ENCODE results near the gene OR2A2. TPM values are rescaled to one million over a fixed set of nuclear protein-coding genes. Genes with fewer than 3 reads are reported as not detected.
"Not testable (repeated sequence)": the region's sequence is repeated elsewhere in the genome, so short reads cannot be mapped to it uniquely, and the experiment has no call there.

The OR2A2 gene
- total and polyA plus RNA-seq, 2 donors (not counting 1 experiment from before 2014, with no cell fraction given): not detected

GRCh38 chr7:144122876-144123275 is 13.5 kb downstream of the OR2A2 start, which contains the start of gene OR2A14:
TSS of gene OR2A14 (plus strand) at chr7:144123176. CDS start at chr7:144129113, 5,937 bp downstream.
- intact Hi-C loops (cut with micrococcal nuclease): no loop called here
- Mint-ChIP-seq H3K9me3 (ENCODE audit: insufficient read depth) (no peaks in the 10 kb centered on the region), H3K27ac (no peak within 1 kb of the TSS), H3K27me3 (peaks cover 4% of the 10 kb centered on the region), H3K4me1 (no peaks in the 10 kb centered on the region), H3K4me3 (no peak within 1 kb of the TSS)
- Histone ChIP-seq H3K9me3 (ENCODE audit: control extremely low read depth in 1 of 3, control insufficient read depth in 2 of 3, insufficient read depth in 1 of 3, low read length in 2 of 3) (peaks cover 0 to 4% (median 0%) of the 10 kb centered on the region in 3 donors), H3K4me1 (ENCODE audit: control insufficient read depth in 2 of 2, insufficient read depth in 2 of 2, low read length in 2 of 2) (no peaks in the 10 kb centered on the region), H3K36me3 (replicated peaks in 1 of 2; ENCODE audit: control extremely low read depth in 1 of 2, control insufficient read depth in 1 of 2, extremely low read depth in 1 of 2, insufficient read depth in 2 of 2, low read length in 1 of 2) (no peaks in the 10 kb centered on the region), H3K79me2 (ENCODE audit: control insufficient read depth, insufficient read depth, low read length) (no peaks in the 10 kb centered on the region), H3K4me2 (replicated peaks; ENCODE audit: low read depth, low read length, poor library complexity, severe bottlenecking) (no peak within 1 kb of the TSS), H3K27me3 (replicated peaks in 1 of 4; ENCODE audit: control extremely low read depth in 1 of 4, control insufficient read depth in 3 of 4, insufficient read depth in 4 of 4, low read length in 3 of 4) (no peaks in the 10 kb centered on the region), H3K4me3 (ENCODE audit: control extremely low read depth in 1 of 5, extremely low read depth in 1 of 5, insufficient read depth in 1 of 5, low read depth in 2 of 5, low read length in 4 of 5) (no peak within 1 kb of the TSS), H3K9ac (ENCODE audit: low read length) (no peak within 1 kb of the TSS), H4K20me1 (ENCODE audit: control insufficient read depth, insufficient read depth, low read length, poor library complexity, severe bottlenecking) (no peaks in the 10 kb centered on the region), H3K27ac (ENCODE audit: low read length in 2 of 2) (no peak within 1 kb of the TSS), H2AFZ (ENCODE audit: insufficient read depth, low read depth, low read length, poor library complexity, severe bottlenecking) (no peak within 1 kb of the TSS)
- DNase-seq (no peak), ATAC-seq (ENCODE audit: low read depth) (no peak)
- TF ChIP-seq CTCF (IDR thresholded peaks at IDR 0.05) (no peak), EZH2 (IDR thresholded peaks at IDR 0.05; ENCODE audit: borderline replicate concordance, insufficient read depth, low read depth, low read length, poor library complexity, severe bottlenecking) (no peak)
- no CpG with 5 or more reads among the region's 1 CpG for WGBS (ENCODE audit: insufficient coverage)
- ChIA-PET CTCF (no interaction called here), POLR2A (no interaction called here)

- H3K27ac Mint-ChIP-seq: no peak overlapping the region
- H3K4me2 ChIP-seq (replicated peaks; ENCODE audit: low read depth, low read length, poor library complexity, severe bottlenecking): no peak overlapping the region
- no peaks in the 10 kb centered on the region for H3K27me3 ChIP-seq (replicated peaks in 1 of 4; ENCODE audit: control extremely low read depth in 1 of 4, control insufficient read depth in 3 of 4, insufficient read depth in 4 of 4, low read length in 3 of 4)
- no peaks in the 10 kb centered on the region for H3K4me1 ChIP-seq (ENCODE audit: control insufficient read depth in 2 of 2, insufficient read depth in 2 of 2, low read length in 2 of 2)
- H3K4me3 Mint-ChIP-seq: no peak overlapping the region
- H3K9ac ChIP-seq (ENCODE audit: low read length): no peak overlapping the region
- H3K27me3 Mint-ChIP-seq: peaks cover 5% of the 10 kb centered on the region
- intact Hi-C loops (cut with micrococcal nuclease): no loop called here
- no peaks in the 10 kb centered on the region for H3K9me3 ChIP-seq (ENCODE audit: control extremely low read depth in 1 of 3, control insufficient read depth in 2 of 3, insufficient read depth in 1 of 3, low read length in 2 of 3)
- no peaks in the 10 kb centered on the region for H3K36me3 ChIP-seq (replicated peaks in 1 of 2; ENCODE audit: control extremely low read depth in 1 of 2, control insufficient read depth in 1 of 2, extremely low read depth in 1 of 2, insufficient read depth in 2 of 2, low read length in 1 of 2)
- no peaks in the 10 kb centered on the region for H3K79me2 ChIP-seq (ENCODE audit: control insufficient read depth, insufficient read depth, low read length)
- no peaks in the 10 kb centered on the region for H3K9me3 Mint-ChIP-seq (ENCODE audit: insufficient read depth)
- no peak overlapping the region for H3K4me3 ChIP-seq (ENCODE audit: control extremely low read depth in 1 of 5, extremely low read depth in 1 of 5, insufficient read depth in 1 of 5, low read depth in 2 of 5, low read length in 4 of 5)
- no peaks in the 10 kb centered on the region for H4K20me1 ChIP-seq (ENCODE audit: control insufficient read depth, insufficient read depth, low read length, poor library complexity, severe bottlenecking)
- ChIA-PET POLR2A (no interaction called here), CTCF (interaction anchor here (0.6 to 2.6 kb wide), 20 partner anchors 8 to 888 kb away, joined by 3 to 15 read pairs (median 4); partner anchors contain the start of gene TCAF1)
- WGBS (ENCODE audit: insufficient coverage): 0% methylated on average over 1 of the region's 6 CpGs
- peak; percentile 82 for DNase-seq
- no peak overlapping the region for H2AFZ ChIP-seq (ENCODE audit: insufficient read depth, low read depth, low read length, poor library complexity, severe bottlenecking)
- H3K4me1 Mint-ChIP-seq: no peaks in the 10 kb centered on the region
- no peak overlapping the region for H3K27ac ChIP-seq (ENCODE audit: low read length in 2 of 2)
- TF ChIP-seq EZH2 (IDR thresholded peaks at IDR 0.05; ENCODE audit: borderline replicate concordance, insufficient read depth, low read depth, low read length, poor library complexity, severe bottlenecking) (no peak), CTCF (IDR thresholded peaks at IDR 0.05) (peak; percentile 89)
- ATAC-seq (ENCODE audit: low read depth): peak; percentile 98
These were observed 18.4 kb downstream of the OR2A2 start for GRCh38 chr7:144127714-144128334.

DNA sequence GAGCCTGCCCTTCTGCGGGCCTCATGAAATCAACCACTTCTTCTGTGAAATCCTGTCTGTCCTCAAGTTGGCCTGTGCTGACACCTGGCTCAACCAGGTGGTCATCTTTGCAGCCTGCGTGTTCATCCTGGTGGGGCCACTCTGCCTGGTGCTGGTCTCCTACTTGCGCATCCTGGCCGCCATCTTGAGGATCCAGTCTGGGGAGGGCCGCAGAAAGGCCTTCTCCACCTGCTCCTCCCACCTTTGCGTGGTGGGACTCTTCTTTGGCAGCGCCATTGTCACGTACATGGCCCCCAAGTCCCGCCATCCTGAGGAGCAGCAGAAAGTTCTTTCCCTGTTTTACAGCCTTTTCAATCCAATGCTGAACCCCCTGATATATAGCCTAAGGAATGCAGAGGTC is 20.2 kb downstream of the OR2A2 start:
- H3K4me1 Mint-ChIP-seq: not testable (repeated sequence)

More for the DNA sequence above, 20.2 kb downstream of the OR2A2 start:
- H3K27ac Mint-ChIP-seq; H3K4me3 Mint-ChIP-seq; H3K27me3 Mint-ChIP-seq; CTCF ChIA-PET; DNase-seq; H3K4me3 ChIP-seq (ENCODE audit: control extremely low read depth in 1 of 5, extremely low read depth in 1 of 5, insufficient read depth in 1 of 5, low read depth in 2 of 5, low read length in 4 of 5); H3K9ac ChIP-seq (ENCODE audit: low read length); H3K27ac ChIP-seq (ENCODE audit: low read length in 2 of 2); H3K27me3 ChIP-seq (replicated peaks in 1 of 4; ENCODE audit: control extremely low read depth in 1 of 4, control insufficient read depth in 3 of 4, insufficient read depth in 4 of 4, low read length in 3 of 4); ATAC-seq (ENCODE audit: low read depth); H3K4me1 ChIP-seq (ENCODE audit: control insufficient read depth in 2 of 2, insufficient read depth in 2 of 2, low read length in 2 of 2); H2AFZ ChIP-seq (ENCODE audit: insufficient read depth, low read depth, low read length, poor library complexity, severe bottlenecking); H3K36me3 ChIP-seq (replicated peaks in 1 of 2; ENCODE audit: control extremely low read depth in 1 of 2, control insufficient read depth in 1 of 2, extremely low read depth in 1 of 2, insufficient read depth in 2 of 2, low read length in 1 of 2); H4K20me1 ChIP-seq (ENCODE audit: control insufficient read depth, insufficient read depth, low read length, poor library complexity, severe bottlenecking); POLR2A ChIA-PET; H3K9me3 ChIP-seq (ENCODE audit: control extremely low read depth in 1 of 3, control insufficient read depth in 2 of 3, insufficient read depth in 1 of 3, low read length in 2 of 3); intact Hi-C loops (cut with micrococcal nuclease); H3K4me2 ChIP-seq (replicated peaks; ENCODE audit: low read depth, low read length, poor library complexity, severe bottlenecking); H3K79me2 ChIP-seq (ENCODE audit: control insufficient read depth, insufficient read depth, low read length); H3K9me3 Mint-ChIP-seq (ENCODE audit: insufficient read depth): not testable (repeated sequence)
- WGBS (ENCODE audit: insufficient coverage): 90% methylated on average over 6 of the region's 9 CpGs
